HG02588 (cell line): Measurements from ENCODE around the gene HBA1.
"Not testable (repeated sequence)": the region's sequence is repeated elsewhere in the genome, so short reads cannot be mapped to it uniquely, and the experiment has no call there.

Source experiments
- ATAC-seq: cut with Tn5 transposase; IDR thresholded peaks from one replicate; pipeline ENCODE4 v1.9.1; 2021; ENCODE audit warnings: mild to moderate bottlenecking, moderate library complexity; ENCODE audit not compliant: unreplicated experiment

HBA1 gene

GRCh38 chr16:173928-174769 is 2.3 kb upstream of the HBA1 start:
- ATAC-seq = not testable (repeated sequence)

DNA sequence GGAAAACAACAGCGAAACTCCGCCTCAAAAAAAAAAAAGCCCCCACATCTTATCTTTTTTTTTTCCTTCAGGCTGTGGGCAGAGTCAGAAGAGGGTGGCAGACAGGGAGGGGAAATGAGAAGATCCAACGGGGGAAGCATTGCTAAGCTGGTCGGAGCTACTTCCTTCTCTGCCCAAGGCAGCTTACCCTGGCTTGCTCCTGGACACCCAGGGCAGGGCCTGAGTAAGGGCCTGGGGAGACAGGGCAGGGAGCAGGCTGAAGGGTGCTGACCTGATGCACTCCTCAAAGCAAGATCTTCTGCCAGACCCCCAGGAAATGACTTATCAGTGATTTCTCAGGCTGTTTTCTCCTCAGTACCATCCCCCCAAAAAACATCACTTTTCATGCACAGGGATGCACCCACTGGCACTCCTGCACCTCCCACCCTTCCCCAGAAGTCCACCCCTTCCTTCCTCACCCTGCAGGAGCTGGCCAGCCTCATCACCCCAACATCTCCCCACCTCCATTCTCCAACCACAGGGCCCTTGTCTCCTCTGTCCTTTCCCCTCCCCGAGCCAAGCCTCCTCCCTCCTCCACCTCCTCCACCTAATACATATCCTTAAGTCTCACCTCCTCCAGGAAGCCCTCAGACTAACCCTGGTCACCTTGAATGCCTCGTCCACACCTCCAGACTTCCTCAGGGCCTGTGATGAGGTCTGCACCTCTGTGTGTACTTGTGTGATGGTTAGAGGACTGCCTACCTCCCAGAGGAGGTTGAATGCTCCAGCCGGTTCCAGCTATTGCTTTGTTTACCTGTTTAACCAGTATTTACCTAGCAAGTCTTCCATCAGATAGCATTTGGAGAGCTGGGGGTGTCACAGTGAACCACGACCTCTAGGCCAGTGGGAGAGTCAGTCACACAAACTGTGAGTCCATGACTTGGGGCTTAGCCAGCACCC is 1.2 kb upstream of the HBA1 start:
- no peak for ATAC-seq

- not testable (repeated sequence) for ATAC-seq
These were observed 474 bp upstream of the HBA1 start for GRCh38 chr16:176006-176405.

GRCh38 chr16:177394-177822 is 928 bp downstream of the HBA1 start:
- no peak for ATAC-seq

DNA sequence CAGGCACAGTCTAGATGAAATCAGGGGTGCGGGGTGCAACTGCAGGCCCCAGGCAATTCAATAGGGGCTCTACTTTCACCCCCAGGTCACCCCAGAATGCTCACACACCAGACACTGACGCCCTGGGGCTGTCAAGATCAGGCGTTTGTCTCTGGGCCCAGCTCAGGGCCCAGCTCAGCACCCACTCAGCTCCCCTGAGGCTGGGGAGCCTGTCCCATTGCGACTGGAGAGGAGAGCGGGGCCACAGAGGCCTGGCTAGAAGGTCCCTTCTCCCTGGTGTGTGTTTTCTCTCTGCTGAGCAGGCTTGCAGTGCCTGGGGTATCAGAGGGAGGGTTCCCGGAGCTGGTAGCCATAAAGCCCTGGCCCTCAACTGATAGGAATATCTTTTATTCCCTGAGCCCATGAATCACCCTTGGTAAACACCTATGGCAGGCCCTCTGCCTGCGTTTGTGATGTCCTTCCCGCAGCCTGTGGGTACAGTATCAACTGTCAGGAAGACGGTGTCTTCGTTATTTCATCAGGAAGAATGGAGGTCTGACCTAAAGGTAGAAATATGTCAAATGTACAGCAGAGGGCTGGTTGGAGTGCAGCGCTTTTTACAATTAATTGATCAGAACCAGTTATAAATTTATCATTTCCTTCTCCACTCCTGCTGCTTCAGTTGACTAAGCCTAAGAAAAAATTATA is 1.6 kb downstream of the HBA1 start:
- ATAC-seq = no peak

DNA sequence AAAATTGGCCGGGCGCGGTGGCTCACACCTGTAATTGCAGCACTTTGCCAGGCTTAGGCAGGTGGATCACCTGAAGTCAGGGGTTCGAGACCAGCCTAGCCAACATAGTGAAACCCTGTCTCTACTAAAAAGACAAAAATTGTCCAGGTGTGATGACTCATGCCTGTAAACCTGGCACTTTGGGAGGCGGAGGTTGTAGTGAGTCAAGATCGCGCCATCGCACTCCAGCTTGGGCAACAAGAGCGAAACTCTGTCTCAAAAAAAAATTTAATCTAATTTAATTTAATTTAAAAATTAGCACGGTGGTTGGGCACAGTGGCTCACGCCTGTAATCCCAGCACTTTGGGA is 2.2 kb downstream of the HBA1 start:
- no peak for ATAC-seq

DNA sequence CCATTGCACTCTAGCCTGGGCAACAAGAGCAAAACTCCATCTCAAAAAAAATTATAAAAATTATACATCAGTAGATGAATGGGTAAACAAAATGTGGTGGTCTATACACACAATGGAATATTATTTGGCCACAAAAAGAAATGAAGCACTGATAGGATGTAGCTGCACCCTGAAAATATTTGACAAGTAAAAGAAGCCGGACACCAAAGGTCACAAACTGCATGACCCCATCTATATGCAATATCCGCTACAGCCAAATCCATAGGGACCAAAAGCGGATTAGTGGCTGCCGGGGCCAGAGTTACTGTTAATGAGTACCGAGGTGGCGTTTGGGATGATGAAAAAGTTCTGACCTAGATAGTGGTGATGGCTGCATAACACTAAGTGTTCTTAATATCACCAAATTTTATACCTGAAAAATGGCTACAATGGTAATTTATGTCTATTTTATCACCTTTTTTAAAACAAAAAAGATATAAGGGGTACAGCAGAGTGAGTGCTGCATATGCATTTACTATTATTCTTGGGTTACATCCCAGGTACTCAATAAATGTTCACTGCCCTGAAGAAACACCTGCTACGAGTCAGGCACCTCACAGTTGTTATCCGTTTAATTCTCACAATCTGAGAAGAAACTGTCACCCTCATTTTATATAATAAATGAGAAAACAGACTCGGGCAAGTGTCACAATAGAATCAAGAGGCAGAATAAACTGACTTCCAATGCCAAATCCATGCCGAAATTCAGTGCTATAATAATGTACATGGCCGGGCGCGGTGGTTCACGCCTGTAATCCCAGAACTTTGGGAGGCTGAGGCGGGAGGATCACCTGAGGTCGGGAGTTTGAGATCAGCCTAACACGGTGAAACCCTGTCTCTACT is 3.0 kb downstream of the HBA1 start:
- ATAC-seq = no peak

- no peak for ATAC-seq
These were observed 3.7 kb downstream of the HBA1 start, which contains the start of gene HBQ1 for GRCh38 chr16:180101-180675. TSS of gene HBQ1 (plus strand) at chr16:180459. CDS start at chr16:180487, 28 bp downstream.

- no peak for ATAC-seq
These were observed 4.4 kb downstream of the HBA1 start for GRCh38 chr16:180681-181564.

- peak; percentile 53 for ATAC-seq
These were observed 5.1 kb downstream of the HBA1 start for GRCh38 chr16:181565-182021.

DNA sequence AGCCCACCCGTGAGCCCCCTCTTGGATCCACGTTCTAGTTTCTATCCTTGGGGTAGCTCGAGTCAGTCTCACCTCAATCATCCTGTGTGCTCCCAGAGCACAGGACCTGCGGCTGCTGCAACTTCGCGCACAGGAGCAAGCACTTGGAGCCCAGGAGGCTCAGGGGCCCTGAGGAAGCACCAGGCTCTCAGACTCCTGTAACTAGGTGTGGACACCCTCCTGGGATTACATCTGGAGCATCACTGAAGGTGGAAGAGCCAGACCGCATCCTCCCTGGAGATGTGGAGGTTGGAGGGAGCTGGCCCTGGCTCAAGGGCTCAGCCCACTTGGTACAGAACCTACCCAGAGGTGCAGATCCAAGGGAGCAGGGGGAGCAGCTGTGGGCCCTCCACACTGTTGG is 6.5 kb downstream of the HBA1 start:
- ATAC-seq = no peak

GRCh38 chr16:185213-185612 is 8.7 kb downstream of the HBA1 start:
- ATAC-seq = no peak

GRCh38 chr16:185691-186090 is 9.2 kb downstream of the HBA1 start:
- ATAC-seq = no peak

GRCh38 chr16:187330-187729 is 10.8 kb downstream of the HBA1 start:
- no peak for ATAC-seq

DNA sequence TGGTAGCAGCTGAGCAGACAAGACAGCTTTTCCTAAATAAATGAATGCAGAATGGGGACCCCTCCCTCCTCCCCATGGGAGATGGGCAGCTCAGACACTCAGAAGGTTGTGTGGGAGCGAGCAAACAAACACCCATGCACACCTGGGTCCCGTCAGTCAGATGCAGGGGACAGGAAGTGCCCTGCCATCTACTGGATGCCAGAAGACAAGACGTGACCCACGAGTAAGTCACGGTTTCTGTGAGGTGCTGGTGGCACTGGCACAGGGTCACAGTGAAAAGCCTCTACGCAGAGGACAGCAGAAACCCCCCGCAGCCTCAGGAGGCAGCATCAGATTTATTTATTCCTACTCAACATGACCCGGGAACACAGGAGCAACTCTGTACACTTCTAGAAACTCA is 12.2 kb downstream of the HBA1 start:
- no peak for ATAC-seq

- no peak for ATAC-seq
These were observed 13.2 kb downstream of the HBA1 start for GRCh38 chr16:189604-190186.

DNA sequence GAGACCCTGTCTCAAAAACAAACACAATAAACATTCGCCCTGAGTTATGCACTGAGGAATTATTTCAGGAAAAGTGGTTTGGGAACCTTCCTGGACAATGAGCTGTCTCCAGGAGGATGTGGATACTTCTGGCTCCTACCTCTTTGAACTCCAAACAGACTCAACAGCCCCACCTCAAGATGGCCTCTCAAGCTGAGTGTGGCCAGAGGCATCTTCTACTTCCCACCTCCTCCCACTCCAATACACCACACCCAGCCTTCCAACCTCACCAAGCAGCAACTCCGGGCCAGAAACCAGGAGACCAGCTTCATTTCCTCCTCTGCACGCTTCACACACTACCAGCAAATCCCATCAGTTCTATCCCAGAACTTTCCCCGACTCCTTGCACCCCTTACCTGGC is 15.4 kb downstream of the HBA1 start:
- no peak for ATAC-seq

DNA sequence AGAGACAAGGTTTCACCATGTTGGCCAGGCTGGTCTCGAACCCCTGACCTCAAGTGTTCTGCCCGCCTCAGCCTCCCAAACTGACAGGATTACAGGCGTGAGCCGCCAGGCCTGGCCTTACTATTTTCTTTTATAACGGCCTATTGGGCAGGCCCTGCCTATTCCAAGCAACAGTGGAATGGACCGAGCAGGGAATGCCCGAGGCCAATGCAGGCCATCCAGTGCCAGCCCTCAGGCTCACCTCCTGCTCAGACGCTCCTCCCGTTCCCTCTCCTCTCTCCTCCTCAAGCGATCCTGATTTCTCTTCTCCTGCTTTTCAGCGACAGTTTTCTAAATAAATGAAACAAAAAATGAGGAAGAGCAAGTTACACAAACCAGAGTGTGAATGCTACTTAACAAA is 16.2 kb downstream of the HBA1 start:
- ATAC-seq = no peak
